HG03565 (cell line): ENCODE data around the gene ZNRF4.
"Not testable (repeated sequence)": the region's sequence is repeated elsewhere in the genome, so short reads cannot be mapped to it uniquely, and the experiment has no call there.

Experiments used
- ATAC-seq: cut with Tn5 transposase; IDR thresholded peaks from one replicate; pipeline ENCODE4 v1.9.1; 2021; ENCODE audit warnings: mild to moderate bottlenecking, moderate library complexity; ENCODE audit not compliant: unreplicated experiment

Gene ZNRF4

GRCh38 chr19:5470264-5470671 is 15.1 kb downstream of the ZNRF4 start:
- no peak for ATAC-seq

- ATAC-seq = no peak
Measured at GRCh38 chr19:5472286-5472685, 17.1 kb downstream of the ZNRF4 start.

DNA sequence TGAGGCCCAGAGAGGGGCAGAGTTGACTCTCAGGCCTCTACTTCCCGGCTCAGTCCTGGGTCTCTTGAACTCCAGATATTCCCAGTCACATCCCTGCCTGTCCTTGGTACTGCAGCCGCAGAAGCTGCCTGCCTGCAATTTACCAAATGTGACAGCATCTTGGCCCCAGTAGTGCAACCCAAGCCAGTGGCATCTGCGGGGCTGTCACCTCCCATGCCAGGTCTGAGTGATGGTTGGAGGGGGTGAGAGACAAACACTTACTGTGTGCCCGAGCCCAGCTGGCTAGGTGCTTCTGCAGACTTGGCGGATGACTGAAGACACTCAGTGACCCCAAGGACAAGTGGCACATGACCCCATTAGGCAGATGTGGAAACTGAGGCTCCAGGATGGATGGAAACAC is 18.4 kb downstream of the ZNRF4 start:
- no peak for ATAC-seq

GRCh38 chr19:5477451-5478215 is 22.4 kb downstream of the ZNRF4 start:
- ATAC-seq = no peak

DNA sequence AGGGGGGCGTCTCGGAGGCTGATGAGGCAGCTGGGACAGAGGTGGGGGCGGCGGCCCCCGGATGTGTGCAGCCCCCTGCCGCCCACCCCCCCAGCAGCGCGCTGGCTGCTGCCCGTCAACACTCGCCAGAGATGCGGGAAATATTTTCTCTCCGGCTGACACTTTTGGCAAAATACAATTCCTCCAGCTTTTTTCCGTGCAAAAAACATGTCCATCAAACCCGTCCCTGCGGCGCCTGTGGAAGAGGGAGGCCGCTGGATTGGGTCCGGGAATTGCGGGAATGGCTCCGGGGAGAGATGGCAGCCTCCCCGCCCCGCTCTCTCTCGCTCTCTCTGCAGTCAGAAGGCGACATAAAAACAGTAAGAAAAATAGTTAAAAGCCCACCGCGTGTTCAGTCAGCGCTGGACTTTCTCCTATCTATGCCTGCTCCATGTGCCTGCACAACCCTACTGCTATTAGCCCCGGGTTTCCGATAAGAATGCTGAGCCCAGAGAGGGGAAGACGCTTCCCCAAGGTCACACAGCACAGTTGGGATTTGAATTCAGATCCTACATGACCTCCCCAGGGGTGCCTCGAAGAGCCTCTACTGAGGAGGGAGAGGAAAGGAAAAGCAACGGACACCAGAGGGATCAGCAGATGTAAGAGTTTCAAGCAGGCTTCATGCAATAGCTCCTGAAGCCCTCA is 23.2 kb downstream of the ZNRF4 start:
- no peak for ATAC-seq

- ATAC-seq = no peak
Measured at GRCh38 chr19:5478925-5479588, 23.8 kb downstream of the ZNRF4 start.

- no peak for ATAC-seq
Measured at GRCh38 chr19:5479958-5480357, 24.7 kb downstream of the ZNRF4 start.

- ATAC-seq = no peak
Measured at GRCh38 chr19:5480427-5480836, 25.2 kb downstream of the ZNRF4 start.

- ATAC-seq = no peak
Measured at GRCh38 chr19:5481957-5482356, 26.7 kb downstream of the ZNRF4 start.

- no peak for ATAC-seq
Measured at GRCh38 chr19:5484398-5485285, 29.4 kb downstream of the ZNRF4 start.

DNA sequence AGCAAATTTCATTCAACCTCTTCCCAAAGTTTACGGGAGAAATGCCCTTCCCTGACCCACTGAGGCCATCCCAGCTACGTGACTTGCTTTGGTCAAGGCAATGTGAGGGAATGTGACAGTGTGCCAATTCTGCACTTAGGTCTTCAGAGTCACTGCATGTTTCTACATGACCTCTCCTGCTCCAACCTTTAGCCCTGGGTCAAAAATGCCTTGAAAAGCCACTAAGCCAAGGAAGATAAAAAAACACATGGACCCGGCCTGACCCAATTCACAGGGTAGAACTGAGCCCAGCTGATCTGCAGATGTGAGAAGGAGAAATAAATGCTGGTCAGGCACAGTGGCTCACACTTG is 30.0 kb downstream of the ZNRF4 start:
- no peak for ATAC-seq

DNA sequence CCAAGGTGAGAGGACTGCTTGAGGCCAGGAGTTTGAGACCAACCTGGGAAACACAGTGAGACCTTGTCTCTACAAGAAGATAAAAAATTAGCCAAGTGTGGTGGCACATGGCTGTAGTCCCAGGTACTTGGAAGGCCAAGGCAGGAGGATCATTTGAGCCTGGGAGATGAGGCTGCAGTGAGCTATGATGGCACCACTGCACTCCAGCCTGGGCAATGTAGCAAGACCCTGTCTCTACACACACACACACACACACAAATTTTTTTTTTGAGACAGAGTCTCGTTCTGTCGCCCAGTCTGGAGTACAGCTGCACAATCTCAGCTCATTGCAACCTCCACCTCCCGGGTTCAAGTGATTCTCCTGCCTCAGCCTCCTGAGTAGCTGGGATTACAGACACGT is 30.4 kb downstream of the ZNRF4 start:
- not testable (repeated sequence) for ATAC-seq

DNA sequence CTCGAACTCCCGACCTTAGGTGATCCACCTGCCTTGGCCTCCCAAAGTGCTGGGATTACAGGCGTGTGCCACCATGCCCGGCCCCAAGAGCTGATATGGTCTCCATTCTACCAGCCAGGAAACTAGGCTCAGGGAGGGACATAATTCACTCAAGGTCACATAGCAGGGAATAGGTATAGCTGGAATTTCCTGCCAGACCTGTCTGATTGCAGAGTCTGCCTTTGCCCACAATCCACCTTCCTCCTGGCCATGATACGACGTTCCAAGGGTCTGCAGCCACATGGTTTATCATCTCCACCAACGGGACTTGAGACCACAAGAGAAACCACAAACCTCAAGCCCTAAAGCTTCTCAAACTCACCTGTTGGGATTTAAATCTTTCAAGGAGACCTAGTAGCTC is 32.0 kb downstream of the ZNRF4 start:
- ATAC-seq = no peak

GRCh38 chr19:5489551-5489950 is 34.3 kb downstream of the ZNRF4 start:
- ATAC-seq = no peak

DNA sequence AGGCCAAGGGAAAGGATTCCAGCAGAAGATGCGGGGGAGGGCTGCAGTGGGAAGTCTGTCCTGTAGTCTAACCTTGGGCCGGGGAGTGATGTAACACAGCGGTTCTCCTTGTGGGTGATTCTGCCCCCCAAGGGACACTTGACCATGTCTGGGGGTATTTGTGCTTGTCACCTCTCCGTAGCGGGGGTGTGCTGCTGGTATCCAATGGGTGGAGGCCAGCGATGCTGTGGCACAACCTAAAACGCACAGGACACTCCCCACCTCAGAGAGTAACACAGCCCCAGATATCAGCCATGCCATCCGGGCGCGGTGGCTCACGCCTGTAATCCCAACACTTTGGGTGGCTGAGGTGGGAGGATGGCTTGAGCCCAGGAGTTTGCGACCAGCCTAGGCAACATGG is 36.3 kb downstream of the ZNRF4 start:
- no peak for ATAC-seq

DNA sequence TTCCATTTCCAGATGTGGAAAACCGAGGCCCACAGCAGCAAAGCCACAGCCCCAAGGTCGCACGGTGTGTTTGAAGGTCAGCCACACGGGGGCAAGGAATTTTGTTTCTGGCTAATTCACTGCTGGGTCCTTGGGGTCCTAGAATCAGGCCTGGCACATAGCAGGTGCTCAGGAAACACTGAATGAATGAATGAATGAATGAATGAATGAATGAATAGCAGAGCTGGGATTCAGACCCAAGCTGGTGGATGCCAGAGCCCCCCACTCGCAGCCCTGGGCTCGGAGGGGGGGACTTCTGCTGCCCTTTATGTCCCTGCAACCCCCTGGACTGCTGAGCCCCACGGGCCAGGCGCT is 37.0 kb downstream of the ZNRF4 start:
- ATAC-seq = no peak

DNA sequence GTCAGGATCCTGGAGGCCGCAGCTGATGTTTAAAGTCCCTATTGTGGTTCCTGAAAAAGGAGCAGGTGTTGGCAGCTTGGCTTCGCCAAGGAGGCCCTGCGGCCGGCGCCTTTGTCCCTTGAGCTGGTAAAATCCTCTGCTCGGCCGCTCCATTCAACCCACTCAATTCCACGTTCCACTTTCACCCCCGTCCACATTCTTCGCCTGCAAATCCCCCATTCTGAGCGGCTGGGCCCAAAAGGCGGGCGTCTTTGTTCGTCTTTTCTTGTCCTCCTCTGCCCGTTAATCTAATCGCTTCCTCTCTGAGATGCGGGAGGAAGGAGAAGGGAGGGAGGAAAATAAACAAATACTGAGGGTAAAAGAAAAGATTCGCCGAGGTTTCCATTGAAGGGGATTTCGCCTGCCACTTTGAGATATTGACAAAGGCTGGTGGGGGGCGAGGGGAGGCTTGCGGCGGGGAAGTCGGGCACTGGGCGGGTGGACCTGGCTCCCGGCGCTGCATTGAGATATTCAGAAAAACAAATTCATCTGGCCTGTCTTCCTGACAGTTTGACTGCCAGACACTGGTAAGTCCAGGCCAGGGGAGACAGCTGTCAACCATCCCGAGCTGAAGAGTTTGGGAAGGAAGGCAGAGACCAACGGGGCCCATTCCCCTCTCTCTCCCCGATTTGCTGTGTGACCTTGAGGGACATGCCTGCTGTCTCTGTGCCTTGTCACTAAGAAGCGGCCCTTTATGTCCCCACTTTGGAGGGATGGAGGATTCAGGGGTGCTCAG is 37.6 kb downstream of the ZNRF4 start:
- ATAC-seq = no peak

DNA sequence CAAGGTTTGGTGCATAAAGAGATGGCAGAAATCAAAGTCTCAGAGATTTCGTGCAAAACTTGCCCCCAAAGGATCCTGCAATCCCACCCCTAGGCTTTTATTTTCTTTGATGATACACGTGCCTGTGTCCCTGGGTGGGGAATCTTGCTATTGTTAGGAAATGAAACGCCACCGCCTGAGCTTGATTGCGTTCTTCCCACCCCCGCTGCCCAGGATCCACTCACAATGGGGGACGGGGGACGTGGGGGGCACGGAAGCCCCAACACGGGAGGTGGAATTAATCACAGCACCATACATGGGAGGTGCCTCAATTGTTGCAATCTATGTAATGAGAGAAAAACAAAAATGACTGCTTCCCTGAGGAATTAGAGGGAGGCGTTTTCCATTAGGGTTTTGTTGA is 39.6 kb downstream of the ZNRF4 start:
- no peak for ATAC-seq

GRCh38 chr19:5495792-5496191 is 40.6 kb downstream of the ZNRF4 start:
- no peak for ATAC-seq

GRCh38 chr19:5497297-5497696 is 42.1 kb downstream of the ZNRF4 start:
- ATAC-seq = no peak
